Measurements from ENCODE around the gene SCARB1. TPM values are rescaled to one million over a fixed set of nuclear protein-coding genes. Genes with fewer than 3 reads are reported as not detected.

The SCARB1 gene
- total RNA-seq, 1 donor from 2014 or later = 4.3 TPM

- Mint-ChIP-seq H3K27me3 (ENCODE audit: insufficient read depth, low read depth) (peaks cover 4% of the 10 kb centered on the region), H3K4me3 (no peak overlapping the region), H3K9me3 (no peaks in the 10 kb centered on the region), H3K36me3 (peaks cover 9% of the 10 kb centered on the region), H3K27ac (no peak overlapping the region), H3K4me1 (peaks cover 24% of the 10 kb centered on the region)
- H3K27me3 ChIP-seq = no peaks in the 10 kb centered on the region
- DNase-seq (ENCODE audit: low spot score) = no peak
- TF ChIP-seq CTCF (IDR thresholded peaks at IDR 0.05) = no peak
- no peak for TF ChIP-seq EZH2phosphoT487 (IDR thresholded peaks at IDR 0.05)
- TF ChIP-seq EZH2 (IDR thresholded peaks at IDR 0.05) = no peak
- H3K4me3 ChIP-seq = no peak overlapping the region
- peaks cover 5% of the 10 kb centered on the region for H4K20me1 ChIP-seq (ENCODE audit: low read depth)
- no peak overlapping the region for H2AFZ ChIP-seq (replicated peaks)
- H3K27ac ChIP-seq = no peak overlapping the region
- no peaks in the 10 kb centered on the region for H3K79me2 ChIP-seq (ENCODE audit: low read depth)
- no peaks in the 10 kb centered on the region for H3K36me3 ChIP-seq
- no peak overlapping the region for H3K4me2 ChIP-seq
- H3F3A ChIP-seq (ENCODE audit: low read depth) = peaks cover 9% of the 10 kb centered on the region
- no peaks in the 10 kb centered on the region for H3K9me3 ChIP-seq (ENCODE audit: low read depth)
- H3K4me1 ChIP-seq = peaks cover 9% of the 10 kb centered on the region
- H3K9ac ChIP-seq = no peak overlapping the region
Measured at GRCh38 chr12:124802361-124802760, 61.3 kb downstream of the SCARB1 start.

- Mint-ChIP-seq H3K9me3 (no peaks in the 10 kb centered on the region), H3K27ac (peak overlapping the region; percentile 60), H3K4me3 (no peak overlapping the region), H3K27me3 (ENCODE audit: insufficient read depth, low read depth) (peaks cover 6% of the 10 kb centered on the region), H3K36me3 (peaks cover 7% of the 10 kb centered on the region), H3K4me1 (peaks cover 36% of the 10 kb centered on the region)
- H3K4me3 ChIP-seq = no peak overlapping the region
- no peak overlapping the region for H2AFZ ChIP-seq (replicated peaks)
- peaks cover 16% of the 10 kb centered on the region for H3K4me1 ChIP-seq
- no peaks in the 10 kb centered on the region for H3K79me2 ChIP-seq (ENCODE audit: low read depth)
- DNase-seq (ENCODE audit: low spot score) = no peak
- no peaks in the 10 kb centered on the region for H3K9me3 ChIP-seq (ENCODE audit: low read depth)
- no peak for TF ChIP-seq EZH2phosphoT487 (IDR thresholded peaks at IDR 0.05)
- no peak for TF ChIP-seq EZH2 (IDR thresholded peaks at IDR 0.05)
- no peak for TF ChIP-seq CTCF (IDR thresholded peaks at IDR 0.05)
- H3K9ac ChIP-seq = no peak overlapping the region
- H3K36me3 ChIP-seq = no peaks in the 10 kb centered on the region
- no peak overlapping the region for H3K4me2 ChIP-seq
- H3F3A ChIP-seq (ENCODE audit: low read depth) = peaks cover 13% of the 10 kb centered on the region
- no peak overlapping the region for H3K27ac ChIP-seq
- H4K20me1 ChIP-seq (ENCODE audit: low read depth) = no peaks in the 10 kb centered on the region
- no peaks in the 10 kb centered on the region for H3K27me3 ChIP-seq
Measured at GRCh38 chr12:124800506-124800905, 63.2 kb downstream of the SCARB1 start.

- Mint-ChIP-seq H3K36me3 (peaks cover 9% of the 10 kb centered on the region), H3K27ac (peak overlapping the region; percentile 97), H3K27me3 (ENCODE audit: insufficient read depth, low read depth) (peaks cover 6% of the 10 kb centered on the region), H3K4me3 (no peak overlapping the region), H3K9me3 (no peaks in the 10 kb centered on the region), H3K4me1 (peaks cover 42% of the 10 kb centered on the region)
- peaks cover 16% of the 10 kb centered on the region for H3K4me1 ChIP-seq
- H3K27ac ChIP-seq = peak overlapping the region; percentile 75
- H3K4me3 ChIP-seq = no peak overlapping the region
- DNase-seq (ENCODE audit: low spot score) = peak; percentile 53
- H2AFZ ChIP-seq (replicated peaks) = peak overlapping the region; percentile 90
- H3K27me3 ChIP-seq = no peaks in the 10 kb centered on the region
- no peaks in the 10 kb centered on the region for H3K36me3 ChIP-seq
- no peaks in the 10 kb centered on the region for H3K9me3 ChIP-seq (ENCODE audit: low read depth)
- peak overlapping the region; percentile 8 for H3K4me2 ChIP-seq
- H3K9ac ChIP-seq = no peak overlapping the region
- no peaks in the 10 kb centered on the region for H3K79me2 ChIP-seq (ENCODE audit: low read depth)
- H3F3A ChIP-seq (ENCODE audit: low read depth) = peaks cover 13% of the 10 kb centered on the region
- no peaks in the 10 kb centered on the region for H4K20me1 ChIP-seq (ENCODE audit: low read depth)
- no peak for TF ChIP-seq CTCF (IDR thresholded peaks at IDR 0.05)
- no peak for TF ChIP-seq EZH2 (IDR thresholded peaks at IDR 0.05)
- no peak for TF ChIP-seq EZH2phosphoT487 (IDR thresholded peaks at IDR 0.05)
Measured at GRCh38 chr12:124797321-124797720, 66.3 kb downstream of the SCARB1 start.

Measured in neural progenitor cell (in vitro differentiated cells).